OCI-LY1 (cell line): ENCODE results near the gene EPHB2.

Experiments used
- H2AFZ ChIP-seq: fragments of 200-600 bp; sonication (generic), shearing (Covaris generic); 2 replicates; pipeline ENCODE4 v1.6.0; 2014; ENCODE audit warnings: antibody characterized with exemption, mild to moderate bottlenecking, low read length
- H3F3A ChIP-seq: fragments of 200-600 bp; sonication (generic), shearing (Covaris generic); 2 replicates; pipeline ENCODE4 v1.6.0; 2014; ENCODE audit warnings: mild to moderate bottlenecking, antibody characterized with exemption, low read length, moderate library complexity; ENCODE audit not compliant: insufficient read depth
- H3K27ac ChIP-seq: fragments of 200-600 bp; sonication (generic); 2 replicates; pipeline ENCODE4 v1.5.1; 2014; ENCODE audit warnings: low read length, mixed run types, mild to moderate bottlenecking, low read depth; ENCODE audit not compliant: poor library complexity, severe bottlenecking
- H3K27me3 ChIP-seq: fragments of 200-600 bp; sonication (generic); 2 replicates; pipeline ENCODE4 v1.6.0; 2014; ENCODE audit warnings: antibody characterized with exemption, mild to moderate bottlenecking, low read length, moderate library complexity; ENCODE audit not compliant: insufficient read depth
- H3K36me3 ChIP-seq: fragments of 200-600 bp; sonication (generic); 2 replicates; pipeline ENCODE4 v1.6.1; 2014; ENCODE audit warnings: mild to moderate bottlenecking, antibody characterized with exemption, low read length, moderate library complexity, mixed read lengths; ENCODE audit not compliant: insufficient read depth
- H3K4me1 ChIP-seq: fragments of 200-600 bp; sonication (generic); 2 replicates; pipeline ENCODE4 v1.5.1; 2014; ENCODE audit warnings: mild to moderate bottlenecking, low read length, moderate library complexity; ENCODE audit not compliant: insufficient read depth, severe bottlenecking
- H3K4me2 ChIP-seq: fragments of 200-600 bp; sonication (generic), shearing (Covaris generic); 2 replicates; pipeline ENCODE4 v1.6.1; 2014; ENCODE audit warnings: low read length
- H3K4me3 ChIP-seq: fragments of 200-600 bp; sonication (generic); 2 replicates; pipeline ENCODE4 v1.5.1; 2014; ENCODE audit warnings: low read length, low read depth, mild to moderate bottlenecking, mixed read lengths; ENCODE audit not compliant: poor library complexity, severe bottlenecking
- H3K79me2 ChIP-seq: fragments of 200-600 bp; shearing (Covaris generic); 2 replicates; pipeline ENCODE4 v1.6.1; 2016; ENCODE audit warnings: mixed run types, low read length, mixed read lengths; ENCODE audit not compliant: insufficient read depth
- H3K9ac ChIP-seq: fragments of 200-600 bp; sonication (generic), shearing (Covaris generic); 2 replicates; pipeline ENCODE4 v1.6.1; 2014; ENCODE audit warnings: mild to moderate bottlenecking, low read length, mixed read lengths
- H3K9me2 ChIP-seq: fragments of 200-600 bp; sonication (generic), shearing (Covaris generic); 2 replicates; pipeline ENCODE4 v1.6.1; 2014; ENCODE audit warnings: low read depth, mild to moderate bottlenecking, low read length, mixed read lengths
- H3K9me3 ChIP-seq: fragments of 200-600 bp; shearing (Covaris generic); 2 replicates; pipeline ENCODE4 v1.6.1; 2014; ENCODE audit warnings: low read length, mixed read lengths
- H4K20me1 ChIP-seq: fragments of 200-600 bp; sonication (generic), shearing (Covaris generic); 2 replicates; pipeline ENCODE4 v1.6.0; 2016; ENCODE audit warnings: mild to moderate bottlenecking, low read length; ENCODE audit not compliant: insufficient read depth
- EZH2 ChIP-seq: fragments of 200-600 bp; sonication (generic), shearing (Covaris generic); IDR thresholded peaks from 2 replicates; pipeline ENCODE4 v1.8.0; 2017; ENCODE audit warnings: borderline replicate concordance, mixed run types, mild to moderate bottlenecking, antibody characterized with exemption, low read length, moderate library complexity, mixed read lengths
- TF ChIP-seq, protein P1 (sequence below): fragments of 200-600 bp; sonication (generic), shearing (Covaris generic); IDR thresholded peaks from 2 replicates; pipeline ENCODE4 v1.5.1; 2017; ENCODE audit warnings: mild to moderate bottlenecking, antibody characterized with exemption, low read length, moderate library complexity, mixed read lengths

Gene EPHB2

DNA sequence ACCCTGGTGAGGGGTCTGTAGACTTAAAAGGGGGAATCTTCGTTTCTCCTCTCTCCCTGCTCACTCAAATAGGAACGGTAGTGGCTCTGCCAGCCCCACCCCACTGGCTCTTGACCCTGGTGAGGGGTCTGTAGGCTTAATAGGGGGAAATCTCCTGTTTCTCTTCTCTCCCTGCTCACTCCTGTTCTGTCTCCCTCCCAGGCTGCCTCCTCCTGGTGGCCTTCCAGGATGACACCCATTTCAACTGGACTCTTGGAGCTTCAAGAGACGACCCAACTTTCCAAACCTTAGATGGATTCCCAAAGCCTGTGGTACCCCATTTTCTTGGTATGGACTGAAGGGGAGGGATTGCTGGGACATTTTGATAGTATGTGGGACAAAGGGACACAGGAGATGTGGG lies 1.4 kb upstream of the EPHB2 start:
- Histone ChIP-seq H3F3A (no peaks in the 10 kb centered on the region), H3K9me2 (no peaks in the 10 kb centered on the region), H4K20me1 (no peaks in the 10 kb centered on the region), H3K79me2 (no peaks in the 10 kb centered on the region), H3K4me3 (no peak overlapping the region), H3K27ac (no peak overlapping the region), H3K9me3 (no peaks in the 10 kb centered on the region), H3K4me1 (no peaks in the 10 kb centered on the region), H3K4me2 (no peak overlapping the region), H2AFZ (no peak overlapping the region), H3K36me3 (no peaks in the 10 kb centered on the region), H3K9ac (no peak overlapping the region), H3K27me3 (no peaks in the 10 kb centered on the region)
- TF ChIP-seq, protein P1, sequence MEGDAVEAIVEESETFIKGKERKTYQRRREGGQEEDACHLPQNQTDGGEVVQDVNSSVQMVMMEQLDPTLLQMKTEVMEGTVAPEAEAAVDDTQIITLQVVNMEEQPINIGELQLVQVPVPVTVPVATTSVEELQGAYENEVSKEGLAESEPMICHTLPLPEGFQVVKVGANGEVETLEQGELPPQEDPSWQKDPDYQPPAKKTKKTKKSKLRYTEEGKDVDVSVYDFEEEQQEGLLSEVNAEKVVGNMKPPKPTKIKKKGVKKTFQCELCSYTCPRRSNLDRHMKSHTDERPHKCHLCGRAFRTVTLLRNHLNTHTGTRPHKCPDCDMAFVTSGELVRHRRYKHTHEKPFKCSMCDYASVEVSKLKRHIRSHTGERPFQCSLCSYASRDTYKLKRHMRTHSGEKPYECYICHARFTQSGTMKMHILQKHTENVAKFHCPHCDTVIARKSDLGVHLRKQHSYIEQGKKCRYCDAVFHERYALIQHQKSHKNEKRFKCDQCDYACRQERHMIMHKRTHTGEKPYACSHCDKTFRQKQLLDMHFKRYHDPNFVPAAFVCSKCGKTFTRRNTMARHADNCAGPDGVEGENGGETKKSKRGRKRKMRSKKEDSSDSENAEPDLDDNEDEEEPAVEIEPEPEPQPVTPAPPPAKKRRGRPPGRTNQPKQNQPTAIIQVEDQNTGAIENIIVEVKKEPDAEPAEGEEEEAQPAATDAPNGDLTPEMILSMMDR = no peak
- no peak for TF ChIP-seq EZH2

DNA sequence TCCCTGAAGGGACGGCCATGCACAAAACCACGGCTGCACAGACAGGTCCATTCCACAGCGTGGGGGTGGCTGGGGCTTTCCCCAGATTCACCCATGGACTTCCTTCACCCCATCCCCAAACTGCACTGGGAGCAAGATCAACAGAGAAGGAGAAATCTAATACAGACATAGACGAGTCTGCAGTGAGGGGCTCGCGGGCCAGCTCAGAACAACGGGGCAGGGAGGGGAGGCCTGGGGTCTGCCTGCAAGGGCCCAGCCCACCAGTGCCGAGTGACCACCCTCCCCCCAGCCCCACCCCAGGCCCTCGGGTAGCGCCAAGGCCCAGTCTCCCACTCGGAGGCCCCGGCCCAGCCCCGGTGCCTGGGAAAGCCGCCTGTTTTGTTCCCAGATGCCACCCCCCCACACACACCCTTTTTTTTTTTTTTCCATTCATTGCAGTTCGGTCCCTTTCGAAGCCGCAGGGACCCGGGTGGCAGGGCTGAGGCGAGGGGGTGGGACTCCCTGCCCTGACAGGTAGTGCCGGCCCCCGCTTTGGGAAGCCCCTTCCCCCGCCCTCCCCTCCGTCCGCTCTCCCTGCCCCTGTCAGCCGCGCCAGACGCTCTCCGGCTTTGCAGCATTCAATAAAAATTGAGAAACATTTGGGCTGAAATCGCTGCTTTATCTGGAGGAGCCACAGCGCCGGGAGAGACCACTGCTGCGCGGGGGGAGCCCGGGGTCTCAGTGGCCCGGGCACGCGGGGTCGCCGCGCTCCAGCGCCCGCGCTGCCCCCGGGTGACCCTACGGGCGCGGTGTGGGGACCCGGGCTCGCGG lies 543 bp upstream of the EPHB2 start:
- TF ChIP-seq, protein P1 = no peak
- TF ChIP-seq EZH2 = no peak
- Histone ChIP-seq H3K79me2 (no peaks in the 10 kb centered on the region), H4K20me1 (no peaks in the 10 kb centered on the region), H2AFZ (no peak overlapping the region), H3K9ac (no peak overlapping the region), H3K4me3 (no peak overlapping the region), H3K9me3 (no peaks in the 10 kb centered on the region), H3K27ac (no peak overlapping the region), H3K4me1 (no peaks in the 10 kb centered on the region), H3F3A (no peaks in the 10 kb centered on the region), H3K9me2 (no peaks in the 10 kb centered on the region), H3K36me3 (no peaks in the 10 kb centered on the region), H3K27me3 (no peaks in the 10 kb centered on the region), H3K4me2 (no peak overlapping the region)

DNA sequence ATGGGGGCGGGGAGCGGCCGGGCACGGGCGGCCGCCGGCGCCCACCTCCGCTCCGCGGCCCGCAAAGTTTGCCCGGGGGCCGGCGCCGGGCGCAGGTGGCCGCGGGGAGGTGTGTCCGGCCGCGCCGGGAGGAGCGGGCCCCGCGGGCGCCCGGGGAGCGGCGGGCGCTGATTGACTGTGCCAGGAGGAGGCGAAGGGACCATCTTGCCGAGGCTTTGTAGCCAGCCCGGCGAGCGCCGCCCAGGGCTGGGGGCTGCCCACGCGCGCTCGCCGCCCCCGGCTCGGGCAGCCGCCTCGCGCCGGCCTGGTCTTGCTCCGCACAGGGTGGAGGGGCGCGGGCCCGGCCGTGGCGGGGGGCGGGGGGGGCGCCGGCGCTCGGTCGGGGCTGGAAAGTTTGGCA lies 432 bp downstream of the EPHB2 start:
- Histone ChIP-seq H3K9me2 (no peaks in the 10 kb centered on the region), H3K4me3 (no peak overlapping the region), H3K9me3 (no peaks in the 10 kb centered on the region), H2AFZ (no peak overlapping the region), H3K9ac (no peak overlapping the region), H3K27ac (no peak overlapping the region), H3K4me1 (no peaks in the 10 kb centered on the region), H3K4me2 (no peak overlapping the region), H3K79me2 (no peaks in the 10 kb centered on the region), H3K27me3 (no peaks in the 10 kb centered on the region), H4K20me1 (no peaks in the 10 kb centered on the region), H3K36me3 (no peaks in the 10 kb centered on the region), H3F3A (no peaks in the 10 kb centered on the region)
- TF ChIP-seq EZH2 = no peak
- TF ChIP-seq, protein P1 = no peak
